ENCODE data around the gene DAPK2.

- TF ChIP-seq, protein P1, sequence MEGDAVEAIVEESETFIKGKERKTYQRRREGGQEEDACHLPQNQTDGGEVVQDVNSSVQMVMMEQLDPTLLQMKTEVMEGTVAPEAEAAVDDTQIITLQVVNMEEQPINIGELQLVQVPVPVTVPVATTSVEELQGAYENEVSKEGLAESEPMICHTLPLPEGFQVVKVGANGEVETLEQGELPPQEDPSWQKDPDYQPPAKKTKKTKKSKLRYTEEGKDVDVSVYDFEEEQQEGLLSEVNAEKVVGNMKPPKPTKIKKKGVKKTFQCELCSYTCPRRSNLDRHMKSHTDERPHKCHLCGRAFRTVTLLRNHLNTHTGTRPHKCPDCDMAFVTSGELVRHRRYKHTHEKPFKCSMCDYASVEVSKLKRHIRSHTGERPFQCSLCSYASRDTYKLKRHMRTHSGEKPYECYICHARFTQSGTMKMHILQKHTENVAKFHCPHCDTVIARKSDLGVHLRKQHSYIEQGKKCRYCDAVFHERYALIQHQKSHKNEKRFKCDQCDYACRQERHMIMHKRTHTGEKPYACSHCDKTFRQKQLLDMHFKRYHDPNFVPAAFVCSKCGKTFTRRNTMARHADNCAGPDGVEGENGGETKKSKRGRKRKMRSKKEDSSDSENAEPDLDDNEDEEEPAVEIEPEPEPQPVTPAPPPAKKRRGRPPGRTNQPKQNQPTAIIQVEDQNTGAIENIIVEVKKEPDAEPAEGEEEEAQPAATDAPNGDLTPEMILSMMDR (conservative IDR thresholded peaks at IDR 0.05 in 1 of 2, IDR thresholded peaks at IDR 0.05 in 1 of 2; ENCODE audit: extremely low read depth in 1 of 2, insufficient read depth in 1 of 2, low read depth in 1 of 2, low read length in 2 of 2) = no peak
- no peak for TF ChIP-seq EZH2 (IDR thresholded peaks at IDR 0.05; ENCODE audit: borderline replicate concordance, low read length)
These were observed 1.8 kb downstream of the DAPK2 start for GRCh38 chr15:64044300-64045100.
